DND-41 (cell line): Measurements from ENCODE around the gene MAPK6.

Experiments used
- ATAC-seq: fragments of 200-7000 bp; cut with Tn5 transposase; 3 replicates; pipeline ENCODE4 v1.9.1; 2021; ENCODE audit warnings: low read depth; ENCODE audit not compliant: insufficient read depth
- DNase-seq: peaks from one replicate; pipeline ENCODE4 v3.0.0-alpha.2; 2020
- H2AFZ ChIP-seq: 2 replicates; pipeline ENCODE4 v1.6.0; 2012; ENCODE audit warnings: low read depth, low read length
- H3K27ac ChIP-seq: 2 replicates; pipeline ENCODE4 v1.5.1; 2012; ENCODE audit warnings: low read length, inconsistent platforms
- H3K27me3 ChIP-seq: fragments of 200-600 bp; sonication (generic); 2 replicates; pipeline ENCODE4 v1.6.0; 2012; ENCODE audit warnings: low read length, mild to moderate bottlenecking, inconsistent platforms; ENCODE audit not compliant: insufficient read depth, poor library complexity
- H3K36me3 ChIP-seq: 2 replicates; pipeline ENCODE4 v1.5.1; 2012; ENCODE audit warnings: low read length, inconsistent platforms; ENCODE audit not compliant: insufficient read depth
- H3K4me1 ChIP-seq: 2 replicates; pipeline ENCODE4 v1.5.1; 2012; ENCODE audit warnings: mild to moderate bottlenecking, low read length; ENCODE audit not compliant: insufficient read depth
- H3K4me2 ChIP-seq: 2 replicates; pipeline ENCODE4 v1.6.0; 2012; ENCODE audit warnings: mild to moderate bottlenecking, moderate library complexity, low read length, inconsistent platforms; ENCODE audit not compliant: insufficient read depth
- H3K4me3 ChIP-seq, 2 experiments: fragments of 200-600 bp in 1 of 2; shearing (Covaris generic) in 1 of 2; 2 replicates each; pipeline ENCODE4 v1.5.1; 2012 to 2016; ENCODE audit warnings: inconsistent platforms in 2 of 2, low read length in 2 of 2, mild to moderate bottlenecking in 2 of 2, low read depth in 1 of 2, moderate library complexity in 1 of 2
- H3K79me2 ChIP-seq: 2 replicates; pipeline ENCODE4 v1.6.0; 2012; ENCODE audit warnings: low read length, inconsistent platforms; ENCODE audit not compliant: insufficient read depth
- H3K9ac ChIP-seq: 2 replicates; pipeline ENCODE4 v1.6.0; 2012; ENCODE audit warnings: low read depth, mild to moderate bottlenecking, inconsistent platforms, low read length, moderate library complexity
- H3K9me3 ChIP-seq: 2 replicates; pipeline ENCODE4 v1.5.1; 2012; ENCODE audit warnings: low read length, moderate library complexity, mild to moderate bottlenecking, inconsistent platforms; ENCODE audit not compliant: insufficient read depth, severe bottlenecking
- H4K20me1 ChIP-seq: 2 replicates; pipeline ENCODE4 v1.6.0; 2012; ENCODE audit warnings: low read length; ENCODE audit not compliant: insufficient read depth
- EZH2 ChIP-seq: IDR thresholded peaks from 3 replicates; pipeline ENCODE4 v1.6.1; 2012; ENCODE audit warnings: borderline replicate concordance, low read depth, mild to moderate bottlenecking, moderate library complexity, low read length, inconsistent platforms; ENCODE audit not compliant: severe bottlenecking
- TF ChIP-seq, protein P1 (sequence below): IDR thresholded peaks from 2 replicates; pipeline ENCODE4 v1.5.1; 2012; ENCODE audit warnings: borderline replicate concordance, low read length, moderate library complexity, mild to moderate bottlenecking; ENCODE audit not compliant: poor library complexity, severe bottlenecking; ENCODE audit errors: extremely low read depth

The MAPK6 gene

DNA sequence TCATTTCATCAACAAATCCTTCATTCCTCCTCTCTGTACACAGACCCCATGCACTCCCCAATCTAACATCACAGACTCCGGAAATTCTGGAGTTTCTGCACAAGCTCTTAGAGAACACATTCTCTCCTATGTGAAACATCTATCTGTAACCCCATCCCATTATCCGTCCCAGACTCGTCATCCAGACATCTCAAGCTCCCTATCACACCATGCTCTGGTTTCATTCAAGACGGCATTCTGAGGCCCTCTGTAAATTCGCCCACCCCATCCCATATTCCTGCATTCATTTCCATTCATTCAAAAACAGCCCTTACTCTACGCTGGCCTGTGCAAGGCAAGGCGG lies 48.0 kb upstream of the MAPK6 start:
- Histone ChIP-seq H3K79me2 (peaks cover 64% of the 10 kb centered on the region), H3K27ac (peak overlapping the region; percentile 94), H3K27me3 (no peaks in the 10 kb centered on the region), H3K9ac (peak overlapping the region; percentile 88), H2AFZ (peak overlapping the region; percentile 81), H3K4me3 (peak overlapping the region; percentile 77 to 86), H3K4me1 (peaks cover 24% of the 10 kb centered on the region), H3K36me3 (peaks cover under 1% of the 10 kb centered on the region), H4K20me1 (no peaks in the 10 kb centered on the region; the same call in 1 of the 2 replicates), H3K9me3 (peaks cover 6% of the 10 kb centered on the region), H3K4me2 (peak overlapping the region; percentile 63)
- ATAC-seq (peak; percentile 15; the same call in 2 of the 3 replicates), DNase-seq (no peak)
- TF ChIP-seq, protein P1, sequence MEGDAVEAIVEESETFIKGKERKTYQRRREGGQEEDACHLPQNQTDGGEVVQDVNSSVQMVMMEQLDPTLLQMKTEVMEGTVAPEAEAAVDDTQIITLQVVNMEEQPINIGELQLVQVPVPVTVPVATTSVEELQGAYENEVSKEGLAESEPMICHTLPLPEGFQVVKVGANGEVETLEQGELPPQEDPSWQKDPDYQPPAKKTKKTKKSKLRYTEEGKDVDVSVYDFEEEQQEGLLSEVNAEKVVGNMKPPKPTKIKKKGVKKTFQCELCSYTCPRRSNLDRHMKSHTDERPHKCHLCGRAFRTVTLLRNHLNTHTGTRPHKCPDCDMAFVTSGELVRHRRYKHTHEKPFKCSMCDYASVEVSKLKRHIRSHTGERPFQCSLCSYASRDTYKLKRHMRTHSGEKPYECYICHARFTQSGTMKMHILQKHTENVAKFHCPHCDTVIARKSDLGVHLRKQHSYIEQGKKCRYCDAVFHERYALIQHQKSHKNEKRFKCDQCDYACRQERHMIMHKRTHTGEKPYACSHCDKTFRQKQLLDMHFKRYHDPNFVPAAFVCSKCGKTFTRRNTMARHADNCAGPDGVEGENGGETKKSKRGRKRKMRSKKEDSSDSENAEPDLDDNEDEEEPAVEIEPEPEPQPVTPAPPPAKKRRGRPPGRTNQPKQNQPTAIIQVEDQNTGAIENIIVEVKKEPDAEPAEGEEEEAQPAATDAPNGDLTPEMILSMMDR = no peak
- no peak for TF ChIP-seq EZH2

DNA sequence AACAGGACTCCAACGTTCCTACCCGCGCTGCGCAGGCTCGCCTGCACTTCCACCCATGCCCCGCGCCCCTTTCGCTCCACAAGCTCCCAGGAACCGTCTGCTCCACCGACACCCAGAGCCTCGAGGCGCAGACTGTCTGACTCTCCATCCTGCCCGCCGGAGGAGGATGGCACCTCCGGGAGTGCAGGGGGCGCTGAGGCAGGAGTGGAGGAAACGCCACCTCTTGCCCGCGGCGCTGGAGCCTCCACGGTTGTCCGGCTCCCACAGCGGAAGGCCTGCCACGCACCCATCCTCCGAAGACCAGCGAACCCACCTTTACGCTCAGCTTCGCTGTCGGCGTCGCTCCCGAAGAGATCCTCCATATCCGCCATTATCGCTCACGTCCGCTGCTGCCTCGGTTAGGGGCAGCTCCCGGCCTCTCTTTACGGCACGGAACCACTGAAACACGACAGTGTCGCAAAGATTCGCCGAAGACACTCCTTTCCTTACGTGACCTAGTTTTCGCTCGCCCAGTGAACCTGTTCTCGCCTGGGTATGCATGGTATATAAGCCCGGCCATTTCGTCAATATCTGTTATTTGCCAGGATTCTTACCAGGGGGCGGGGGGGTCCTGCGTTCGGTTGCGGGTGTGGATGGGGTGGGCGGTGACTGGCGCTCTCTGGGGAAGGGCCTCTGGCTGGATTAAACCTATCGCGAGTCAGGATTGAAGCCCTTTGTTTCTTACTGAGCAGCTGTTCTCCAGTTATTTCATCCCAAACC lies 47.5 kb upstream of the MAPK6 start, which contains the start of gene LEO1:
LEO1 (minus strand) TSS at position 404 of the 759 bp plus-strand sequence; CDS start at position 371, 33 bp downstream.
- ATAC-seq = peak; percentile 81
- Histone ChIP-seq H3K27me3 (no peaks in the 10 kb centered on the region), H3K9me3 (peaks cover 6% of the 10 kb centered on the region), H3K79me2 (peaks cover 59% of the 10 kb centered on the region), H2AFZ (peak within 1 kb of the TSS; percentile 81), H3K4me3 (peak within 1 kb of the TSS; percentile 77 to 86), H4K20me1 (no peaks in the 10 kb centered on the region; the same call in 1 of the 2 replicates), H3K27ac (peak within 1 kb of the TSS; percentile 94), H3K4me2 (peak within 1 kb of the TSS; percentile 63), H3K36me3 (no peaks in the 10 kb centered on the region; the same call in none of the 2 replicates), H3K9ac (peak within 1 kb of the TSS; percentile 88), H3K4me1 (peaks cover 24% of the 10 kb centered on the region)
- TF ChIP-seq, protein P1 = peak; percentile 50
- TF ChIP-seq EZH2 = no peak
- DNase-seq = peak; percentile 91

DNA sequence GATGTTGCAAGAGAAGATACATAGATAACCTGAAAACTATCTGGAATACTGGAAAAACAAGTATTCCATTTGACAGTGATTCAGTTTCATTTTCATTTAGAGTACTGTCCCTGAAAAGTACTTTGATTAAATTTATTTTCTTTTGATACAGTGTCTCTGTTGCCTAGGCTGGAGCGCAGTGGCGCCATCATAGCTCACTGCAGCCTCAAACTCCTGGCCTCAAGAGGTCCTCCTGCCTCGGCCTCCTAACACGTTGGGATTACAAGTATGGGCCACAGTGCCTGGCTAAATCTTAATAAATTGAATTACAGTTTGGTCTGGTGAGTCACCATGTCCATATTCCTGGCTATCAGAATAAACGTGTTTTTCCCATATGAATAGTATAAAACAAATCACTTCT lies 45.8 kb upstream of the MAPK6 start:
- Histone ChIP-seq H3K79me2 (peaks cover 43% of the 10 kb centered on the region), H3K27me3 (no peaks in the 10 kb centered on the region), H3K4me1 (peaks cover 24% of the 10 kb centered on the region), H3K4me3 (no peak overlapping the region), H3K9ac (no peak overlapping the region), H3K27ac (no peak overlapping the region), H3K4me2 (no peak overlapping the region), H2AFZ (no peak overlapping the region), H3K36me3 (no peaks in the 10 kb centered on the region; the same call in 1 of the 2 replicates), H4K20me1 (no peaks in the 10 kb centered on the region; the same call in 1 of the 2 replicates), H3K9me3 (peaks cover 2% of the 10 kb centered on the region)
- no peak for ATAC-seq
- DNase-seq = no peak
- TF ChIP-seq, protein P1 = no peak
